Thoracic aorta (tissue), 2 donors: ENCODE results near the gene LZTS3. TPM values are rescaled to one million over a fixed set of nuclear protein-coding genes. Genes with fewer than 3 reads are reported as not detected.
"Not testable (repeated sequence)": the region's sequence is repeated elsewhere in the genome, so short reads cannot be mapped to it uniquely, and the experiment has no call there.

Experiments
- ATAC-seq: fragments of 150-250 bp; one replicate; pipeline ENCODE4 v1.8.0; 2017; ENCODE audit warnings: low read depth; ENCODE audit not compliant: insufficient number of reproducible peaks, low FRiP score
- DNase-seq: peaks from one replicate; pipeline ENCODE4 v3.0.0-alpha.2; 2020; ENCODE audit warnings: low spot score
- H3K27ac ChIP-seq, 2 donors: fragments of 200-600 bp; sonication (generic); 1 replicate in 1 of 2; 2 replicates in 1 of 2; pipeline ENCODE4 v1.5.1; 2016; ENCODE audit warnings: mild to moderate bottlenecking in 2 of 2, moderate library complexity in 2 of 2
- H3K27me3 ChIP-seq: fragments of 200-600 bp; sonication (generic); replicated peaks from 2 replicates; pipeline ENCODE4 v1.6.0; 2016; ENCODE audit warnings: mild to moderate bottlenecking; ENCODE audit not compliant: insufficient read depth
- H3K36me3 ChIP-seq: fragments of 200-600 bp; sonication (generic); one replicate; pipeline ENCODE4 v1.5.1; 2016
- H3K4me1 ChIP-seq, 2 donors: fragments of 200-600 bp; sonication (generic); 1 replicate in 1 of 2; 2 replicates in 1 of 2; pipeline versions ENCODE4 v1.5.1 to v1.6.0; 2016; ENCODE audit warnings: low read depth in 2 of 2, mild to moderate bottlenecking in 1 of 2; ENCODE audit not compliant: control insufficient read depth in 1 of 2
- H3K4me3 ChIP-seq: fragments of 200-600 bp; sonication (generic); 2 replicates; pipeline ENCODE4 v1.5.1; 2016; ENCODE audit warnings: mild to moderate bottlenecking
- H3K9me3 ChIP-seq: fragments of 200-600 bp; sonication (generic); 2 replicates; pipeline ENCODE4 v1.5.1; 2016
- total RNA-seq, 2 donors: library from RNA; depleted of rRNA; stranded (reverse); fragments of >200 nt; gene quantifications; one replicate each; pipeline versions ENCODE4 v1.1.0 to v1.2.3, GENCODE V29; 2016
- TF ChIP-seq, protein P1 (sequence below): fragments of 200-600 bp; sonication (generic); IDR thresholded peaks from one replicate; pipeline ENCODE4 v1.5.1; 2019; ENCODE audit warnings: antibody characterized with exemption

LZTS3 gene
- total RNA-seq, 2 donors from 2014 or later = 9.5 to 18.1 TPM

DNA sequence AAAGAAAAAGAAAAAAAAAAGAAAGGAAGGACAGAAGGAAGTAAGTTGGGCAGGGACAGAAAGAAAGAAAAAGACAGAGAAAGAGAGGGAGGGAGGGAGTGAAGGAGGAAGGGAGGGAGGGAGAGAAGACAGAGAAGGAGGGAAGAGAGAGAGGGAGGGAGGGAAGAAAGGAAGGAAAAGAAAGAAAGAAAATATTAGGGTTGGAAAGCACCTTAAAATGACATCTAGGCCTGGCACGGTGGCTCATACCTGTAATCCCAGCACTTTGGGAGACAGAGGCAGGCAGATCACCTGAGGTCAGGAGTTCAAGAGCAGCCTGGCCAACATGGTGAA lies 46.9 kb downstream of the LZTS3 start:
- Histone ChIP-seq H3K4me3 (no peak overlapping the region), H3K9me3 (no peaks in the 10 kb centered on the region), H3K4me1 (no peaks in the 10 kb centered on the region), H3K27ac (no peak overlapping the region), H3K36me3 (peaks cover 10% of the 10 kb centered on the region), H3K27me3 (no peaks in the 10 kb centered on the region)
- ATAC-seq = no peak
- no peak for DNase-seq
- TF ChIP-seq, protein P1, sequence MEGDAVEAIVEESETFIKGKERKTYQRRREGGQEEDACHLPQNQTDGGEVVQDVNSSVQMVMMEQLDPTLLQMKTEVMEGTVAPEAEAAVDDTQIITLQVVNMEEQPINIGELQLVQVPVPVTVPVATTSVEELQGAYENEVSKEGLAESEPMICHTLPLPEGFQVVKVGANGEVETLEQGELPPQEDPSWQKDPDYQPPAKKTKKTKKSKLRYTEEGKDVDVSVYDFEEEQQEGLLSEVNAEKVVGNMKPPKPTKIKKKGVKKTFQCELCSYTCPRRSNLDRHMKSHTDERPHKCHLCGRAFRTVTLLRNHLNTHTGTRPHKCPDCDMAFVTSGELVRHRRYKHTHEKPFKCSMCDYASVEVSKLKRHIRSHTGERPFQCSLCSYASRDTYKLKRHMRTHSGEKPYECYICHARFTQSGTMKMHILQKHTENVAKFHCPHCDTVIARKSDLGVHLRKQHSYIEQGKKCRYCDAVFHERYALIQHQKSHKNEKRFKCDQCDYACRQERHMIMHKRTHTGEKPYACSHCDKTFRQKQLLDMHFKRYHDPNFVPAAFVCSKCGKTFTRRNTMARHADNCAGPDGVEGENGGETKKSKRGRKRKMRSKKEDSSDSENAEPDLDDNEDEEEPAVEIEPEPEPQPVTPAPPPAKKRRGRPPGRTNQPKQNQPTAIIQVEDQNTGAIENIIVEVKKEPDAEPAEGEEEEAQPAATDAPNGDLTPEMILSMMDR = no peak

DNA sequence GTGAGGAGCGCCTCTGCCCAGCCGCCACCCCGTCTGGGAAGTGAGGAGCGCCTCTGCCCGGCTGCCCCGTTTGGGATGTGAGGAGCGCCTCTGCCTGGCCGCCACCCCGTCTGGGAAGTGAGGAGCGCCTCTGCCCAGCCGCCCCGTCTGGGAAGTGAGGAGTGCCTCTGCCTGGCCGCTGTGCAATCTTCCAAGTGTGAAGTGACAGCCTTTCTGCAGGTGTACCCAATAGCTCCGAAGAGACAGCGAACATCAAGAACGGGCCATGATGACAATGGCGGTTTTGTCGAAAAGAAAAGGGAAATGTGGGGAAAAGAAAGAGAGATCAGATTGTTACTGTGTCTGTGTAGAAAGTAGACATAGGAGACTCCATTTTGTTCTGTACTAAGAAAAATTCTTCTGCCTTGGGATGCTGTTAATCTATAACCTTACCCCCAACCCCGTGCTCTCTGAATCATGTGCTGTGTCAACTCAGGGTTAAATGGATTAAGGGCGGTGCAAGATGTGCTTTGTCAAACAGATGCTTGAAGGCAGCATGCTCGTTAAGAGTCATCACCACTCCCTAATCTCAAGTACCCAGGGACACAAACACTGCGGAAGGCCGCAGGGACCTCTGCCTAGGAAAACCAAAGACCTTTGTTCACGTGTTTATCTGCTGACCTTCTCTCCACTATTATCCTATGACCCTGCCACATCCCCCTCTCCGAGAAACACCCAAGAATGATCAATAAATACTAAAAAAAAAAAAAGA lies 47.4 kb downstream of the LZTS3 start:
- not testable (repeated sequence) for H3K4me3 ChIP-seq, ATAC-seq, H3K27ac ChIP-seq, DNase-seq, H3K4me1 ChIP-seq, H3K27me3 ChIP-seq, H3K9me3 ChIP-seq
- peaks cover 16% of the 10 kb centered on the region for H3K36me3 ChIP-seq

DNA sequence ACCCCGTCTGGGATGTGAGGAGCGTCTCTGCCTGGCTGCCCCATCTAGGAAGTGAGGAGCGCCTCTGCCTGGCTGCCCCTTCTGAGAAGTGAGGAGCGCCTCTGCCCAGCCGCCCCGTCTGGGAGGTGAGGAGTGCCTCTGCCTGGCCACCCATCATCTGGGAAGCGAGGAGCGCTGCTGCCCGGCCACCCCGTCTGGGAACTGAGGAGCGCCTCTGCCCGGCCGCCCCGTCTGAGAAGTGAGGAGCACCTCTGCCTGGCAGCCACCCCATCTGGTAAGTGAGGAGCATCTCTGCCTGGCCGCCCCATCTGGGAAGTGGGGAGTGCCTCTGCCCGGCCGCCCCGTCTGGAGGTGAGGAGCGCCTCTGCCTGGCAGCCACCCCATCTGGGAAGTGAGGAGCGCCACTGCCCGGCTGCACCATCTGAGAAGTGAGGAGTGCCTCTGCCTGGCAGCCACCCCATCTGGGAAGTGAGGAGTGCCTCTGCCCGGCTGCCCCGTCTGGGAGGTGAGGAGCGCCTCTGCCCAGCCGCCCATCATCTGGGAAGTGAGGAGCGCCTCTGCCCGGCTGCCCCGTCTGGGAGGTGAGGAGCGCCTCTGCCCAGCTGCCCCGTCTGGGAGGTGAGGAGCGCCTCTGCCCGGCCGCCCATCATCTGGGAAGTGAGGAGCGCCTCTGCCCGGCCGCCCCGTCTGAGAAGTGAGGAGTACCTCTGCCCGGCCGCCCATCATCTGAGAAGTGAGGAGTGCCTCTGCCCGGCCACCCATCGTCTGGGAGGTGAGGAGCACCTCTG lies 48.4 kb downstream of the LZTS3 start:
- not testable (repeated sequence) for H3K9me3 ChIP-seq, H3K27ac ChIP-seq, DNase-seq, ATAC-seq, H3K27me3 ChIP-seq, H3K4me3 ChIP-seq, H3K4me1 ChIP-seq
- peaks cover 18% of the 10 kb centered on the region for H3K36me3 ChIP-seq

DNA sequence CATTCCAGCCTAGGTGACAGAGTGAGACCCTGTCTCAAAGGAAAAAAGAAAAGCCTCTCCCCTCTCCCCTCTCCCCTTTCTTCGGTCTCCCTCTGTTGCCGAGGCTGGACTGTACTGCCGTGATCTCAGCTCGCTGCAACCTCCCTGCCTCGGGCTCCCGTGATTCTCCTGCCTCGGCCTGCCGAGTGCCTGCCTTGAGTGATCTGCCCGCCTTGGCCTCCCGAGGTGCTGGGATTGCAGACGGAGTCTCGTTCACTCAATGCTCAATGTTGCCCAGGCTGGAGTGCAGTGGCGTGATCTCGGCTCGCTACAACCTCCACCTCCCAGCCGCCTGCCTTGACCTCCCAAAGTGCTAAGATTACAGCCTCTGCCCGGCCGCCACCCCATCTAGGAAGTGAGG lies 49.2 kb downstream of the LZTS3 start:
- peaks cover 18% of the 10 kb centered on the region for H3K36me3 ChIP-seq
- H3K9me3 ChIP-seq, H3K27me3 ChIP-seq, H3K27ac ChIP-seq, H3K4me1 ChIP-seq, ATAC-seq, H3K4me3 ChIP-seq, DNase-seq: not testable (repeated sequence)

DNA sequence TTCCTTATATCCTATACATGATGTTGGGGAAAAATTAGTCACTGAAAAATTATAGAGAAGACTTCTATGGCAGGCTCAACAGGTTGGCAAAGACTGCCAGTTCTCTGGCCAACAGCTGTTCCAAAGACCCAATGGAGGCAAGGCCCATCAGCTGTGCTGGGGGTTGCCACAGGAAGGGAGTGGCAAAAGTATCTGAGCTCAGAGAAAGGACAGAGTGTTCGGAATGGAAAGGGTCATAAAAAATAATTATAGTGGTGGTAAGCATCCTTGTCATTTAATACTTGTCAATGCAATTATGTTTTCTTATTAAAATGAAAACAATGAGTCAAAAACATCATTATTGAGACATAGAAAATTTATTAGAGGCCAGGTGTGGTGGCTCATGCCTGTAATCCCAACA lies 49.8 kb downstream of the LZTS3 start:
- Histone ChIP-seq H3K27me3 (no peaks in the 10 kb centered on the region), H3K4me1 (no peaks in the 10 kb centered on the region), H3K36me3 (peaks cover 18% of the 10 kb centered on the region), H3K27ac (no peak overlapping the region), H3K9me3 (no peaks in the 10 kb centered on the region), H3K4me3 (no peak overlapping the region)
- DNase-seq (no peak), ATAC-seq (no peak)
- TF ChIP-seq, protein P1 = no peak

DNA sequence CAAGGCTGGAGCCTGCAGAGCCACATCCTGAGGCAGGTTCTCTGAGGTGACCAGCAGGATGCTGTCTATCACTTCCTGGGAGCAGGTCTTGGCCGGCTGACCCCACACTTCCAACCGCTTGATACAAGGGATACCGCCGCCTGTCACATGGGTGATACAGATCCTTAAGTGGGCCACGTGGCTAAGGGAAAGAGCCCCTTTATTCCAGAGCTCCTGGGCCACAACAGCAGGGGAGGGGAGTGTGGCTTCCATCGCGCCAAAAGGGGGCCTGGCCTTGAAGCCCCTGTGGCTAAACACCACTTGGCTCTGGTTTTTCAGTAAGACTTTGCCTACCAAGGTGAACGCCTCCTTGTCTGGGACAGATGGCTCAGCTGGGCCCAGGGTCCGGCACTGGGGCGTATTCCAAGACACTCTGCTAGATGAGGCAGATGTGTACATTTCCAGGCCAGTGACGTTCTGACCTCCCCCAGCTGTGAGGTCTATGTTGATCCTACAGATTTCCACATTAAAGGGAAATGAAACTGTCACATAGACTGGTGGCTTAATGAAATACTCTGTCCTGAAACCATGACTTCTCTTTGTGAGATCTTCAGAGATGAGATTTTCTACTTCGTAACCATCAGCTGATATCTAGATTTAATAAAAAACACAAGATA lies 51.3 kb downstream of the LZTS3 start:
- Histone ChIP-seq H3K27me3 (no peaks in the 10 kb centered on the region), H3K36me3 (peaks cover 18% of the 10 kb centered on the region), H3K9me3 (no peaks in the 10 kb centered on the region), H3K4me1 (no peaks in the 10 kb centered on the region), H3K27ac (no peak overlapping the region), H3K4me3 (no peak overlapping the region)
- ATAC-seq (no peak), DNase-seq (no peak)
- TF ChIP-seq, protein P1 = no peak
